ENCODE data around the gene CEP112. TPM values are rescaled to one million over a fixed set of nuclear protein-coding genes. Genes with fewer than 3 reads are reported as not detected.

CEP112 gene
- total RNA-seq, 2 experiments from 2014 or later: 1.2 to 1.5 TPM

GRCh38 chr17:66152756-66153155 is 39.2 kb downstream of the CEP112 start:
- ATAC-seq (no peak), DNase-seq (no peak)
- H3K27me3 Mint-ChIP-seq: peaks cover 2% of the 10 kb centered on the region
- peaks cover 8% of the 10 kb centered on the region for H3K4me1 Mint-ChIP-seq (ENCODE audit: low read depth)
- H3K27ac Mint-ChIP-seq: no peak overlapping the region
- TF ChIP-seq, protein P1, sequence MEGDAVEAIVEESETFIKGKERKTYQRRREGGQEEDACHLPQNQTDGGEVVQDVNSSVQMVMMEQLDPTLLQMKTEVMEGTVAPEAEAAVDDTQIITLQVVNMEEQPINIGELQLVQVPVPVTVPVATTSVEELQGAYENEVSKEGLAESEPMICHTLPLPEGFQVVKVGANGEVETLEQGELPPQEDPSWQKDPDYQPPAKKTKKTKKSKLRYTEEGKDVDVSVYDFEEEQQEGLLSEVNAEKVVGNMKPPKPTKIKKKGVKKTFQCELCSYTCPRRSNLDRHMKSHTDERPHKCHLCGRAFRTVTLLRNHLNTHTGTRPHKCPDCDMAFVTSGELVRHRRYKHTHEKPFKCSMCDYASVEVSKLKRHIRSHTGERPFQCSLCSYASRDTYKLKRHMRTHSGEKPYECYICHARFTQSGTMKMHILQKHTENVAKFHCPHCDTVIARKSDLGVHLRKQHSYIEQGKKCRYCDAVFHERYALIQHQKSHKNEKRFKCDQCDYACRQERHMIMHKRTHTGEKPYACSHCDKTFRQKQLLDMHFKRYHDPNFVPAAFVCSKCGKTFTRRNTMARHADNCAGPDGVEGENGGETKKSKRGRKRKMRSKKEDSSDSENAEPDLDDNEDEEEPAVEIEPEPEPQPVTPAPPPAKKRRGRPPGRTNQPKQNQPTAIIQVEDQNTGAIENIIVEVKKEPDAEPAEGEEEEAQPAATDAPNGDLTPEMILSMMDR (IDR thresholded peaks at IDR 0.05): no peak
- peaks cover under 1% of the 10 kb centered on the region for H3K36me3 Mint-ChIP-seq (ENCODE audit: low read depth)
- POLR2A ChIA-PET: no interaction called here
- H3K9me3 Mint-ChIP-seq: peaks cover under 1% of the 10 kb centered on the region
- CTCF ChIA-PET: interaction anchor here (1.1 kb wide), 1 partner anchor 831 kb away, joined by 4 read pairs; no protein-coding TSS in a partner anchor
- intact Hi-C loops (cut with micrococcal nuclease): no loop called here
- no peak overlapping the region for H3K4me3 Mint-ChIP-seq

DNA sequence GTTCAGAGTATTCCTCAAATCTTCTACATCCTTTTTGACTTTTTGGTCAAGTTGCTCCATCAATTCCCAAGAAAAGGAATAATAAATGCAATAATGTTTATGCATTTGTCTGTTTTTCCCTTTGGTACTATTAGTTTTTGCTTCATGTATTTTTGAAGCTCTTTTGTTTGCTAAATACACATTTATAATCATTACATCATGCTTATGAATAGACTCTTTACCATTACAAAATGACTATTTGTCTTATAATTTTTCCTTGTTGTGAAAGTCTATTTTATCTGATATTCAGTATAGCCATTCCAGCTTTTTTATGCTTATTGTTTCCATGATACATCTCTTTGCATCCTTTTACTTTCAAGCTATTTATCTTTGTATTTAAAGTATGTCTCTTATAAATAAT is 41.2 kb downstream of the CEP112 start:
- Mint-ChIP-seq H3K4me3 (no peak overlapping the region), H3K27ac (no peak overlapping the region), H3K4me1 (ENCODE audit: low read depth) (peaks cover 8% of the 10 kb centered on the region), H3K36me3 (ENCODE audit: low read depth) (no peaks in the 10 kb centered on the region), H3K27me3 (peaks cover 4% of the 10 kb centered on the region), H3K9me3 (no peaks in the 10 kb centered on the region)
- ATAC-seq (no peak), DNase-seq (no peak)
- intact Hi-C loops (cut with micrococcal nuclease): no loop called here
- ChIA-PET CTCF (interaction anchor here (1.4 to 1.8 kb wide), 2 partner anchors 15 to 16 kb away, joined by 6 to 7 read pairs; no protein-coding TSS in a partner anchor), POLR2A (no interaction called here)
- TF ChIP-seq, protein P1 (IDR thresholded peaks at IDR 0.05): no peak

- Mint-ChIP-seq H3K4me3 (no peak overlapping the region), H3K9me3 (no peaks in the 10 kb centered on the region), H3K4me1 (ENCODE audit: low read depth) (peaks cover 8% of the 10 kb centered on the region), H3K27me3 (peaks cover 4% of the 10 kb centered on the region), H3K27ac (no peak overlapping the region), H3K36me3 (ENCODE audit: low read depth) (no peaks in the 10 kb centered on the region)
- DNase-seq (no peak), ATAC-seq (no peak)
- intact Hi-C loops (cut with micrococcal nuclease): no loop called here
- CTCF ChIA-PET: no interaction called here
- TF ChIP-seq, protein P1 (IDR thresholded peaks at IDR 0.05): no peak
- POLR2A ChIA-PET: no interaction called here
Observed at GRCh38 chr17:66149562-66149961, 42.4 kb downstream of the CEP112 start.

GRCh38 chr17:66146394-66146793 is 45.5 kb downstream of the CEP112 start:
- intact Hi-C loops (cut with micrococcal nuclease): no loop called here
- CTCF ChIA-PET: no interaction called here

DNA sequence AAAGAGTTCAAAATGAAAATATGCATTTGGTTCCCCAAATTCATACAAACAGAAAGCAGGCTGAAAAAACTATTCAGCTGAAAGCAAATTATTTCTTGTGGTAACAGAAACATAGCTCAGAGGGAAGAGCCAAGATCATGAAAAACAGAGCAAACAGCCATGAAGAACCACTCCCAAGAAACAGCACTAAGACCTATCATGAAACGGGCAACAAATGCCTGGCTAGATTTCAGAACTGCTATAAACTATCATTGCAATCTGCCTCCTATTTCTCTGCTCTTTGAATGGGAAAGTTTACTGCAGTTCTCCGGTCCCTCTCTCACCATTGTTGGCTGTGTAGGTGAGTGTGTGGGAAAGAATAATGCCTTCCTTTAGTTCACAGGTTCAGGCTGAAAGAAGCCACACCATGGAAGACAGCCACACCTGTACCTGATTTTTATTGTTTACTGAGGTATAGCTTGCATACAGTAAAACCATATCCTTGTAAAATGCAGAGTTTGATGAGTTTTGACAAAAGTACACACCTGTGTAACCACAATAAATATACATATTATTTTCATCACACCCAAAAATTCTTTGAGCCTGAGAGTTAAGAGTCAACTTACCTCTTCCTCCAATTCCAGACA is 48.2 kb downstream of the CEP112 start:
- POLR2A ChIA-PET: no interaction called here
- ATAC-seq (no peak), DNase-seq (no peak)
- H3K36me3 Mint-ChIP-seq (ENCODE audit: low read depth): no peaks in the 10 kb centered on the region
- TF ChIP-seq, protein P1 (IDR thresholded peaks at IDR 0.05): no peak
- intact Hi-C loops (cut with micrococcal nuclease): no loop called here
- no peak overlapping the region for H3K4me3 Mint-ChIP-seq
- no peak overlapping the region for H3K27ac Mint-ChIP-seq
- H3K27me3 Mint-ChIP-seq: peaks cover 5% of the 10 kb centered on the region
- CTCF ChIA-PET: interaction anchor here (0.6 to 1.5 kb wide), 4 partner anchors 9 to 850 kb away, joined by 3 to 4 read pairs (median 4); no protein-coding TSS in a partner anchor
- H3K9me3 Mint-ChIP-seq: no peaks in the 10 kb centered on the region
- no peaks in the 10 kb centered on the region for H3K4me1 Mint-ChIP-seq (ENCODE audit: low read depth)

More at GRCh38 chr17:66146394-66146793, 45.5 kb downstream of the CEP112 start:
- peaks cover 8% of the 10 kb centered on the region for H3K4me1 Mint-ChIP-seq (ENCODE audit: low read depth)
- H3K36me3 Mint-ChIP-seq (ENCODE audit: low read depth): no peaks in the 10 kb centered on the region
- ATAC-seq (no peak), DNase-seq (no peak)
- TF ChIP-seq, protein P1 (IDR thresholded peaks at IDR 0.05): no peak
- peaks cover 5% of the 10 kb centered on the region for H3K27me3 Mint-ChIP-seq
- POLR2A ChIA-PET: no interaction called here
- no peak overlapping the region for H3K27ac Mint-ChIP-seq
- H3K4me3 Mint-ChIP-seq: no peak overlapping the region
- H3K9me3 Mint-ChIP-seq: no peaks in the 10 kb centered on the region

All from activated CD8-positive, alpha-beta T cell treated with anti-CD3 and anti-CD28 coated beads for 36 hours (primary cell).